Measurements from ENCODE around the gene CELF2. TPM values are rescaled to one million over a fixed set of nuclear protein-coding genes. Genes with fewer than 3 reads are reported as not detected.

The CELF2 gene
- total RNA-seq, 1 experiment from 2014 or later = 0.07 TPM

DNA sequence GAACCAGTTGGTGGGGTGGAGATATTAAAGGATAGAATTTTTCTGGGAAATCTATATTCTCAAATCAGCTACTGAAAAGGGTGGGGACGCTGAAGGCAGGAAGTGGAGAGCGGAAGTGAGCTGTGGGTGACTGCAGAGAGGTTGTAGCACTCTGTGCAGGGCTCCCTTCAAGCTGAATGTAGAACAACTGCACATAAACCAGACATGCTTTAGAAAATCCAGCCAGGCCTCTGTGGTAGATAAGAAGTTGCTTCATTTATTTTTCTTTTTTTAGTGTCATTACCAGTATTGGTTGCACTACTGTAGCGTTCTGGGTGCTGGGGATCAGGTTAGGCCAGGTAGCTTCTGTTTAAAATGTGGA lies 127.8 kb downstream of the CELF2 start:
- H3K4me1 Mint-ChIP-seq (ENCODE audit: insufficient read depth, unreplicated experiment) = no peaks in the 10 kb centered on the region
- ChIA-PET CTCF (no interaction called here), POLR2A (no interaction called here)
- H3K9me3 Mint-ChIP-seq (ENCODE audit: unreplicated experiment) = peaks cover 10% of the 10 kb centered on the region
- no TSS peak for BruUV-seq (replicated peaks)
- no peak for DNase-seq (ENCODE audit: unreplicated experiment)
- H3K4me3 Mint-ChIP-seq (ENCODE audit: unreplicated experiment) = no peak overlapping the region
- H3K36me3 Mint-ChIP-seq (ENCODE audit: insufficient read depth, unreplicated experiment) = no peaks in the 10 kb centered on the region
- H3K27ac Mint-ChIP-seq (ENCODE audit: low read depth, unreplicated experiment) = no peak overlapping the region
- intact Hi-C loops (cut with micrococcal nuclease) = no loop called here
- TF ChIP-seq, protein P1, sequence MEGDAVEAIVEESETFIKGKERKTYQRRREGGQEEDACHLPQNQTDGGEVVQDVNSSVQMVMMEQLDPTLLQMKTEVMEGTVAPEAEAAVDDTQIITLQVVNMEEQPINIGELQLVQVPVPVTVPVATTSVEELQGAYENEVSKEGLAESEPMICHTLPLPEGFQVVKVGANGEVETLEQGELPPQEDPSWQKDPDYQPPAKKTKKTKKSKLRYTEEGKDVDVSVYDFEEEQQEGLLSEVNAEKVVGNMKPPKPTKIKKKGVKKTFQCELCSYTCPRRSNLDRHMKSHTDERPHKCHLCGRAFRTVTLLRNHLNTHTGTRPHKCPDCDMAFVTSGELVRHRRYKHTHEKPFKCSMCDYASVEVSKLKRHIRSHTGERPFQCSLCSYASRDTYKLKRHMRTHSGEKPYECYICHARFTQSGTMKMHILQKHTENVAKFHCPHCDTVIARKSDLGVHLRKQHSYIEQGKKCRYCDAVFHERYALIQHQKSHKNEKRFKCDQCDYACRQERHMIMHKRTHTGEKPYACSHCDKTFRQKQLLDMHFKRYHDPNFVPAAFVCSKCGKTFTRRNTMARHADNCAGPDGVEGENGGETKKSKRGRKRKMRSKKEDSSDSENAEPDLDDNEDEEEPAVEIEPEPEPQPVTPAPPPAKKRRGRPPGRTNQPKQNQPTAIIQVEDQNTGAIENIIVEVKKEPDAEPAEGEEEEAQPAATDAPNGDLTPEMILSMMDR (IDR thresholded peaks at IDR 0.05; ENCODE audit: unreplicated experiment) = no peak
- no peaks in the 10 kb centered on the region for H3K27me3 Mint-ChIP-seq (ENCODE audit: insufficient read depth, unreplicated experiment)

DNA sequence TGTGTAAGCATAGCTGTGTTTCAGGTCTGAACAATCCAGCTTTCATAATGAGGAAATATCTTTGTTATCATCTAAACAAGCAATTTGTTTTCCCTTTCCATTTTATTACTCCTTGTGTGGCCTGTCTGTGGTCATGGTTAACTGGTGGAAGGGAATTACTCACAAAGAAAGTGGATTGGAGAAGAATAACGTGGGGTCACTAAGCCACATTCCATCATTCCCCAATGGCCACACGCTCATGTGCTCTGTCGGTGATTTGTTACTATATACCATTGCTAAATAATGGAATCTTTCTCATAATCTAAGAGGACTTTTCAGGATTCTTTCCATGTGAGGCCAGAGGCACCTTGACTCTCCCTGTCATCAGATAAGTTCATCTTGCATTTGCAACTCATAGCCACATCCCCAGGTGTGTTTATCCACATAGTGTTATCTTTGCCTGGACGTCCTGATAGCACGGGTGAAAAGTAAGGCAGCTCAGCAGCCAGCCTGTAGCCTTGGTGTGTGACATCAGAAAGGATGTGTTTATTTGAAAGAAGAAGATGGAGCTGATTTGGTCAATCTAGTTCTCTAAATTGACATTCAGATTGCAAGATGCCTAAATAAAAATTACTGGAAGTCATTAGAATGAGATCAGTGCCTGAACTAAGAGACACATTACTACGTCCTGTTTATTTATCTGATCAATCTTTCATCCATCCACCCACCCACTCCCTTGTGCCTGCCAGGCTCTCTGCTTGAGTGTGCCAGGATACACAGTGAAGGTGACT lies 128.9 kb downstream of the CELF2 start:
- Mint-ChIP-seq H3K4me1 (ENCODE audit: insufficient read depth, unreplicated experiment) (no peaks in the 10 kb centered on the region), H3K36me3 (ENCODE audit: insufficient read depth, unreplicated experiment) (no peaks in the 10 kb centered on the region), H3K4me3 (ENCODE audit: unreplicated experiment) (no peak overlapping the region), H3K9me3 (ENCODE audit: unreplicated experiment) (peaks cover 10% of the 10 kb centered on the region), H3K27me3 (ENCODE audit: insufficient read depth, unreplicated experiment) (peaks cover 10% of the 10 kb centered on the region), H3K27ac (ENCODE audit: low read depth, unreplicated experiment) (no peak overlapping the region)
- intact Hi-C loops (cut with micrococcal nuclease) = no loop called here
- no TSS peak for BruUV-seq (replicated peaks)
- ChIA-PET POLR2A (interaction anchor here (0.7 kb wide), 1 partner anchor 75 kb away, joined by 3 read pairs; no protein-coding TSS in a partner anchor), CTCF (no interaction called here)
- DNase-seq (ENCODE audit: unreplicated experiment) = no peak
- TF ChIP-seq, protein P1 (IDR thresholded peaks at IDR 0.05; ENCODE audit: unreplicated experiment) = no peak

DNA sequence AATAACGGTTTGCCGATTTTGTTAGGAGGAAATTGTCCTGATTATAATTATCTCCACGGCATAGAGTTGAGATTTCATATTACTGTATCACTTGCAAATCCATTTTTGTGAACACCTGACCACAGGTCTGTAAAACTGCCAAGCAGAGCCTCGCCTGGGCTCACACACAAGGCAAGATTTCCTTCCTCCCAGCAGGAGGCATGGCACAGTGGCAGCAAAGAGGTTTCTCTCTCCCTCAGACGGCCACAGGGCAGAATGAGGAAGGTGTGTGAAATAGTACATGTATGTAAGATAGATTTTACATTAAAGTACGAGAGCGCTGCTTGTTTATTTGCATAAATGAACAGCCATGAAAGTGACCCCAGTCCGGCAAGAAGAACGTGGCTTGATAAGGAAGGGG lies 130.1 kb downstream of the CELF2 start:
- POLR2A ChIA-PET = no interaction called here
- H3K4me3 Mint-ChIP-seq (ENCODE audit: unreplicated experiment) = no peak overlapping the region
- TF ChIP-seq, protein P1 (IDR thresholded peaks at IDR 0.05; ENCODE audit: unreplicated experiment) = no peak
- intact Hi-C loops (cut with micrococcal nuclease) = no loop called here
- H3K27me3 Mint-ChIP-seq (ENCODE audit: insufficient read depth, unreplicated experiment) = peaks cover 21% of the 10 kb centered on the region
- peaks cover 9% of the 10 kb centered on the region for H3K9me3 Mint-ChIP-seq (ENCODE audit: unreplicated experiment)
- H3K36me3 Mint-ChIP-seq (ENCODE audit: insufficient read depth, unreplicated experiment) = no peaks in the 10 kb centered on the region
- no peak for DNase-seq (ENCODE audit: unreplicated experiment)
- H3K4me1 Mint-ChIP-seq (ENCODE audit: insufficient read depth, unreplicated experiment) = no peaks in the 10 kb centered on the region
- CTCF ChIA-PET = no interaction called here
- no TSS peak for BruUV-seq (replicated peaks)
- no peak overlapping the region for H3K27ac Mint-ChIP-seq (ENCODE audit: low read depth, unreplicated experiment)

DNA sequence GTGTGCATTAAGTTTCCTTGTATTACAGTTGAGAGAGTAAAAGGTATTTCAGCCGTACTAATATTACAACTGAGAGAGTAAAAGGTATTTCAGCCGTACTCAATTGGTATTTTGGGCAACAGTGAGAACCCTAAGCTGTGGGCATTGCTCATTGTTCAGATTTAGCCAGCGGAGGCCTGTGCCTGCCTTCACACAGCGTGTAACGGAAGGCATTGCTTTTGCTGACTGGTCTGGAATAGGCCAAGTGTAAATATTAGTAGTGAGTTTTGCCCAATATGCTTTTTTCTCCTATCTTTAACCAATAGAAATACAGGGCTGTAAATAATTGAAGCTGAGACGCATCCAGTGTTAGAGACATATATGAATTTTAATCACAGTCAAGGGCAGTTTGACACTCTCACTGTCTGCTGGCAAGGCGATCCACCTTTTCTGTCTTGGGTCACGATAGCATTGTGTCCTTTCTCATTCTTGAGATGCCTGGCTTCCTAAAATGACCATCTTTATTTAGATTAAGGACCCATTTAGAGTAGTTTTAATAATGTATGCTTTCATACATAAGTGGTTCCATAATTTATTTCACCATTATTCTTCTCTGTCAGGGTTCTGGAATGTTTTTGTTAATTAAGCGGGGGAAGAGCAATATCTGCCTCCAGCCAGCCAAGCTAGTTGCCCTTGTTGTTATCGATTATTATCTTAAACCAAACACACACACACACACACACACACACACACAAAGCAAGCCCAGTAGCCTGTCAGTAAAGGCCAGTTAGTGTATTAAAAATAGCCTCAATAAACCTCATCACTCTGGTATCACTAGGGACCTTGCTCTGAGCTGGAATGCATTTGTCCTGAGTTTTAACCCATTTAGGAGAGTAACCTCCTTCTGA lies 130.7 kb downstream of the CELF2 start:
- ChIA-PET POLR2A (no interaction called here), CTCF (no interaction called here)
- Mint-ChIP-seq H3K4me1 (ENCODE audit: insufficient read depth, unreplicated experiment) (no peaks in the 10 kb centered on the region), H3K27me3 (ENCODE audit: insufficient read depth, unreplicated experiment) (peaks cover 25% of the 10 kb centered on the region), H3K27ac (ENCODE audit: low read depth, unreplicated experiment) (no peak overlapping the region), H3K4me3 (ENCODE audit: unreplicated experiment) (no peak overlapping the region), H3K36me3 (ENCODE audit: insufficient read depth, unreplicated experiment) (no peaks in the 10 kb centered on the region), H3K9me3 (ENCODE audit: unreplicated experiment) (peaks cover 2% of the 10 kb centered on the region)
- DNase-seq (ENCODE audit: unreplicated experiment) = no peak
- TF ChIP-seq, protein P1 (IDR thresholded peaks at IDR 0.05; ENCODE audit: unreplicated experiment) = no peak
- intact Hi-C loops (cut with micrococcal nuclease) = no loop called here
- BruUV-seq (replicated peaks) = no TSS peak

All from MCF 10A (cell line).